ENCODE measurements around the gene ZWINT.

DNA sequence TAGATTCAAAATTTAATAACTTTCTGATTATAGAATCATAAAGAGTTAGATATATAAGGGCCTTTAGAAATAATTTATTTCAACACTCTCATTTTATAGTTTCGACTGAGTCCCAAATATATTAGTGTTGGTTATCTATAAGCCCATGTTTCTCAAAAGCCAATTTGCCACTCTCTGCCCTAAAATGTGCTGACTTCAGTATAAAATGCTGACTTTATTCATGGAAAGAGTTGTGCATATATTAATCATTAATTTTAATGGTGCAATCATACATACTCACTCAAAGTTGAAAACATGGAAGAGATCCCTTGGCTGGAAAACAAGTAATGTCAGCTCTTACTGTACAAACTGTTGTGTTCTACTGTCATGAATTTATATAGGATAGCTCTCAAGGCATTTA is 19.4 kb downstream of the ZWINT start:
- TF ChIP-seq, protein P1, sequence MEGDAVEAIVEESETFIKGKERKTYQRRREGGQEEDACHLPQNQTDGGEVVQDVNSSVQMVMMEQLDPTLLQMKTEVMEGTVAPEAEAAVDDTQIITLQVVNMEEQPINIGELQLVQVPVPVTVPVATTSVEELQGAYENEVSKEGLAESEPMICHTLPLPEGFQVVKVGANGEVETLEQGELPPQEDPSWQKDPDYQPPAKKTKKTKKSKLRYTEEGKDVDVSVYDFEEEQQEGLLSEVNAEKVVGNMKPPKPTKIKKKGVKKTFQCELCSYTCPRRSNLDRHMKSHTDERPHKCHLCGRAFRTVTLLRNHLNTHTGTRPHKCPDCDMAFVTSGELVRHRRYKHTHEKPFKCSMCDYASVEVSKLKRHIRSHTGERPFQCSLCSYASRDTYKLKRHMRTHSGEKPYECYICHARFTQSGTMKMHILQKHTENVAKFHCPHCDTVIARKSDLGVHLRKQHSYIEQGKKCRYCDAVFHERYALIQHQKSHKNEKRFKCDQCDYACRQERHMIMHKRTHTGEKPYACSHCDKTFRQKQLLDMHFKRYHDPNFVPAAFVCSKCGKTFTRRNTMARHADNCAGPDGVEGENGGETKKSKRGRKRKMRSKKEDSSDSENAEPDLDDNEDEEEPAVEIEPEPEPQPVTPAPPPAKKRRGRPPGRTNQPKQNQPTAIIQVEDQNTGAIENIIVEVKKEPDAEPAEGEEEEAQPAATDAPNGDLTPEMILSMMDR (IDR thresholded peaks at IDR 0.05): no peak
- TF ChIP-seq EP300 (IDR thresholded peaks at IDR 0.05): no peak

Data from tibial nerve (tissue), 4 donors.